HG02970 (cell line): ENCODE data around the gene HJV.

Experiments used
- ATAC-seq: cut with Tn5 transposase; IDR thresholded peaks from one replicate; pipeline ENCODE4 v1.9.1; 2021; ENCODE audit warnings: mild to moderate bottlenecking, moderate library complexity, moderate number of reproducible peaks; ENCODE audit not compliant: unreplicated experiment, low FRiP score

Gene HJV

GRCh38 chr1:145994391-145995120, 27.0 kb downstream of the HJV start:
- no peak for ATAC-seq

- no peak for ATAC-seq
These were observed 27.7 kb downstream of the HJV start for GRCh38 chr1:145993618-145994390.

- ATAC-seq = no peak
These were observed 28.4 kb downstream of the HJV start for GRCh38 chr1:145992958-145993617.

GRCh38 chr1:145992502-145992936, 29.0 kb downstream of the HJV start:
- no peak for ATAC-seq

GRCh38 chr1:145991735-145992412, 29.7 kb downstream of the HJV start:
- no peak for ATAC-seq

- ATAC-seq = no peak
These were observed 31.2 kb downstream of the HJV start for GRCh38 chr1:145990249-145990855.

- ATAC-seq = no peak
These were observed 32.8 kb downstream of the HJV start for GRCh38 chr1:145988773-145989172.

GRCh38 chr1:145987926-145988325, 33.6 kb downstream of the HJV start:
- ATAC-seq = no peak

GRCh38 chr1:145986551-145986950, 35.0 kb downstream of the HJV start:
- ATAC-seq = no peak

- no peak for ATAC-seq
These were observed 35.8 kb downstream of the HJV start for GRCh38 chr1:145985502-145986439.

- no peak for ATAC-seq
These were observed 36.4 kb downstream of the HJV start for GRCh38 chr1:145985129-145985501.

GRCh38 chr1:145983960-145984830, 37.3 kb downstream of the HJV start:
- no peak for ATAC-seq

GRCh38 chr1:145983206-145983675, 38.3 kb downstream of the HJV start:
- no peak for ATAC-seq

- no peak for ATAC-seq
These were observed 39.4 kb downstream of the HJV start for GRCh38 chr1:145982010-145982723.

- ATAC-seq = no peak
These were observed 41.0 kb downstream of the HJV start for GRCh38 chr1:145980457-145980994.

- no peak for ATAC-seq
These were observed 41.6 kb downstream of the HJV start for GRCh38 chr1:145979746-145980456.
